CMK (cell line): ENCODE measurements around the gene YIPF7.
A peak's percentile ranks its signal among the peaks of the same experiment; 100 is the strongest.

Experiments used
- DNase-seq: peaks from one replicate; pipeline ENCODE4 v3.0.0-alpha.2; 2010; ENCODE audit warnings: low read depth

YIPF7 gene

GRCh38 chr4:44616621-44617020 is 34.8 kb downstream of the YIPF7 start:
- DNase-seq = no peak

DNA sequence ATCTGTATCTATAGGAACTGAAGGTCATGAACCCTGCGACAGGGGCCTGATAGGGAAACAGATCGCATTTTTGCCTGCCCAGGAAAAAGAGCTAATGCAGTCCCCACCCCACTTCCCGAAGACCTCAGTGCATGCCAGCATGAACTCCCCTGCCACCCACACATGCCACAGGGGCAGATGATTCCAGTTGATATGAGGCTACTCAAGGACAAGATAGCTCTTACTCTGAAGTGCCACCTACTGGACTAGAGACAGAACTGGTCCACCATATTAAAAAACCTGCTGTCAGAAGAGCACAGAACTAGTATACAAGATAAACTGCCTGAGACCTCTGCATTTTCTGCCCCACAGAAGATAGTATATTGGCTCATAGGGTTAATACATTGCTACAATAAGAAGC is 68.0 kb downstream of the YIPF7 start:
- DNase-seq = peak; percentile 96

DNA sequence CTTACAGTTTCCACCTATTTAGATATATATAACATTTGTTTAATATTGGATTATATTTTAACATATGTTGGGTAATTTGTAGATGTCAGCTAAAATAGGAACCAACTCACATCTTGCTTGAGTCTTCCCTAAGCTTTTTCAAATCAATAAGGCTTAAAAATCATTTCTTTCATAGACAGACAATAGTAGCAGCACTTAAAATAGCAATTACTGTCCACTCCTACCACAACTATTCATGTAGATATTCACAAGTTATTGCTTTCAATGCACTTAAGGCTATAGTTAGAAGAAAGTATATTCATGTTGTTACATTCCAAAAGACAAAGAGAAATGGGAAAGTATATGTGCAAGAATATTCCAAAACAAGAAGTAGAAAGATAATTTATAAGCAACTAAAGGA is 71.2 kb downstream of the YIPF7 start:
- no peak for DNase-seq

GRCh38 chr4:44578954-44579353 is 72.5 kb downstream of the YIPF7 start:
- no peak for DNase-seq
